ENCODE measurements around the gene PDLIM4.

The PDLIM4 gene

GRCh38 chr5:132218321-132218720 is 39.2 kb upstream of the PDLIM4 start:
- Histone ChIP-seq H3K36me3 (ENCODE audit: control insufficient read depth in 5 of 5, insufficient read depth in 5 of 5, low read length in 5 of 5) (peaks cover 5 to 26% (median 22%) of the 10 kb centered on the region in 5 donors), H3K9me3 (ENCODE audit: control insufficient read depth in 5 of 5, low read length in 5 of 5) (no peaks in the 10 kb centered on the region), H3K27me3 (ENCODE audit: control insufficient read depth in 5 of 5, insufficient read depth in 4 of 5, low read length in 5 of 5) (no peaks in the 10 kb centered on the region), H3K4me1 (ENCODE audit: control insufficient read depth in 5 of 5, insufficient read depth in 5 of 5, low read length in 5 of 5) (peaks cover 3 to 21% (median 15%) of the 10 kb centered on the region in 5 donors), H3K27ac (ENCODE audit: low read depth, low read length) (no peak overlapping the region), H3K9ac (ENCODE audit: low read length in 5 of 5) (no peak overlapping the region), H3K4me3 (ENCODE audit: low read depth in 1 of 5, low read length in 5 of 5) (no peak overlapping the region)

- Histone ChIP-seq H3K4me3 (ENCODE audit: low read depth in 1 of 5, low read length in 5 of 5) (no peak overlapping the region), H3K4me1 (ENCODE audit: control insufficient read depth in 5 of 5, insufficient read depth in 5 of 5, low read length in 5 of 5) (peaks cover 6 to 23% (median 17%) of the 10 kb centered on the region in 5 donors), H3K36me3 (ENCODE audit: control insufficient read depth in 5 of 5, insufficient read depth in 5 of 5, low read length in 5 of 5) (peaks cover 5 to 19% (median 14%) of the 10 kb centered on the region in 5 donors), H3K27me3 (ENCODE audit: control insufficient read depth in 5 of 5, insufficient read depth in 4 of 5, low read length in 5 of 5) (no peaks in the 10 kb centered on the region), H3K9ac (ENCODE audit: low read length in 5 of 5) (no peak overlapping the region), H3K9me3 (ENCODE audit: control insufficient read depth in 5 of 5, low read length in 5 of 5) (no peaks in the 10 kb centered on the region), H3K27ac (ENCODE audit: low read depth, low read length) (no peak overlapping the region)
Observed at GRCh38 chr5:132219289-132219970, 38.1 kb upstream of the PDLIM4 start.

DNA sequence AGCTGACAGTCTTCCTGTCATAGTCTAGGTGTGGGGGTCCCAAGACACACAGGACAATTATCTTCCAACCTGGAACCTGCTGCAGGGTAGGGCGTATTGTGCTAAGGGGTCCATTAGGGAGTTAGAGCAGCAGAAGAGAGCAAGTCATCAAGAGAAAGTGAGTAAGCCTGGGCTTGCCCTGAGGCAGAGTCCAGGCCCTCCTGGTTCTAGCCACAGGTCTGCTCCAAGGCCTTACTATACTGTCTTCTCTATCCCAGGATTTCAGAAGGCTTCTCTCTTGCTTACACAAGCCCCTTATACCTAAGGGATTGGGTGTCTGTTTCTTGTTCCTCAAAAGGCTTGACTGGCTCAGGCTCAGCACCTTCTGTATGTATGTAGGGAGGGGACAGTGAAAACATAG is 37.5 kb upstream of the PDLIM4 start:
- peaks cover 4 to 22% (median 18%) of the 10 kb centered on the region in 5 donors for H3K4me1 ChIP-seq (ENCODE audit: control insufficient read depth in 5 of 5, insufficient read depth in 5 of 5, low read length in 5 of 5)
- H3K9me3 ChIP-seq (ENCODE audit: control insufficient read depth in 5 of 5, low read length in 5 of 5): no peaks in the 10 kb centered on the region
- no peak overlapping the region for H3K27ac ChIP-seq (ENCODE audit: low read depth, low read length)
- H3K9ac ChIP-seq (ENCODE audit: low read length in 5 of 5): no peak overlapping the region
- H3K36me3 ChIP-seq (ENCODE audit: control insufficient read depth in 5 of 5, insufficient read depth in 5 of 5, low read length in 5 of 5): peaks cover 5 to 19% (median 14%) of the 10 kb centered on the region in 5 donors
- no peaks in the 10 kb centered on the region for H3K27me3 ChIP-seq (ENCODE audit: control insufficient read depth in 5 of 5, insufficient read depth in 4 of 5, low read length in 5 of 5)
- H3K4me3 ChIP-seq (ENCODE audit: low read depth in 1 of 5, low read length in 5 of 5): no peak overlapping the region

DNA sequence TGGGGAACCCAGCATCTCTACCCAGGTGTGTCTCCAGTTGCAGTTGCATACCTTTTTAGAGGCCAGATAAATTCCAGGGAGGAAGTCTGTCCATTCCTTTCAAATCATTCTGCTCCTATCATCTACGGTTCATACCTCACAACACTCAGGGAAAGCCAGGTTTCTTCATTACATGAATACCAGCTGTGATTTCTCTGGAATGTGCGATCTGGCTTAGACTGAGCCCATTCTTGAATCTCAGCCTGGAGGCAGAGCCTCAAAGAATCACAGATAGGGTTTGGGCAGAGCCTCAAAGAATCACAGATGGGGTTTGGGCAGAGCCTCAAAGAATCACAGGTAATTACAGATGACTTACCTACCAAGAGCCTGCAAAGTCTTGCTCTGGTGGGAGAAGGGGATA is 37.0 kb upstream of the PDLIM4 start:
- Histone ChIP-seq H3K36me3 (ENCODE audit: control insufficient read depth in 5 of 5, insufficient read depth in 5 of 5, low read length in 5 of 5) (peaks cover 5 to 19% (median 14%) of the 10 kb centered on the region in 5 donors), H3K4me1 (ENCODE audit: control insufficient read depth in 5 of 5, insufficient read depth in 5 of 5, low read length in 5 of 5) (peaks cover 5 to 22% (median 20%) of the 10 kb centered on the region in 5 donors), H3K4me3 (ENCODE audit: low read depth in 1 of 5, low read length in 5 of 5) (no peak overlapping the region), H3K27ac (ENCODE audit: low read depth, low read length) (no peak overlapping the region), H3K27me3 (ENCODE audit: control insufficient read depth in 5 of 5, insufficient read depth in 4 of 5, low read length in 5 of 5) (no peaks in the 10 kb centered on the region), H3K9me3 (ENCODE audit: control insufficient read depth in 5 of 5, low read length in 5 of 5) (no peaks in the 10 kb centered on the region), H3K9ac (ENCODE audit: low read length in 5 of 5) (no peak overlapping the region)

DNA sequence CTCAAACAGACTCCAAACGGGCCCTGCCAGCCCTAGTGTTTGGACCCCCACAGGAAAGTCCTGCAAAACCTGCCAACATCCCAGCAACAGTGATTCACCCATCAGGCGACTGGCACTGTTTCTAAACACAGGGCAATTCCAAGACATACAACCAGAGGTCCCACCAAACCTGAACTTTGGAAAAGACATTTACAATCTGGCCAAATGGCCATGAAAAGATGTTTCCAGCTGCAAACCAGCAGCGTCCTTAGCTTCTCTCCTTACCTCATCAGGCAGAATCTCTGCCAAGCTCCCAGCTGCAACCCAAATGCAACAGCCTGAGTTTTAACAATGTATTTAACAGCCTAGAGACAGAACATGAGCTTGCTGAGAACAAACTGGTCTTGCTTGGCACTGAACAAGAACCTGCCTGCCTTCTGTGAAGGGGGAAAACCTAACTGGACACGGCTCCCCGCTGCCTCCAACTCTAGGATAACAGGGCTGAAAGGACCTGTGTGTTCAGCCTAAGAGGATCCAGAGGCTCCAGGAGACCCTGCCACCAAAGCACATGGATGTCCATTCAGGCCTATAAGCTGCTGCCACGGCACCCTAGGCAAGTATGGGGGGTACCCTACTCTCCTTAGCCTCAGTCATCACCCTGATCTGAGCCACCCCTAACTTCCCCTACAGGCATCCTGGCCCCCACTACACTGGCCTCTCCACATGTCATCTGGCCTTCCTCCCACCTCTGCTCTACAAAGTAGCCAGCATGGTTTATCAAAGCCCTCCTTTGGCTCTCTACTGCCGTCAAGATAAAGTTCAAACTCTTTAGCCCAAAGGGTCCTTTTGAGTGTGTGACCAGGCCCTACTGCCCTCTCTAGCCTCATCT is 35.5 kb upstream of the PDLIM4 start:
- Histone ChIP-seq H3K27me3 (ENCODE audit: control insufficient read depth in 5 of 5, insufficient read depth in 4 of 5, low read length in 5 of 5) (no peaks in the 10 kb centered on the region), H3K9ac (ENCODE audit: low read length in 5 of 5) (no peak overlapping the region), H3K27ac (ENCODE audit: low read depth, low read length) (no peak overlapping the region), H3K4me1 (ENCODE audit: control insufficient read depth in 5 of 5, insufficient read depth in 5 of 5, low read length in 5 of 5) (peaks cover 9 to 35% (median 29%) of the 10 kb centered on the region in 5 donors), H3K4me3 (ENCODE audit: low read depth in 1 of 5, low read length in 5 of 5) (no peak overlapping the region), H3K36me3 (ENCODE audit: control insufficient read depth in 5 of 5, insufficient read depth in 5 of 5, low read length in 5 of 5) (peaks cover 5 to 17% (median 12%) of the 10 kb centered on the region in 5 donors), H3K9me3 (ENCODE audit: control insufficient read depth in 5 of 5, low read length in 5 of 5) (no peaks in the 10 kb centered on the region)

DNA sequence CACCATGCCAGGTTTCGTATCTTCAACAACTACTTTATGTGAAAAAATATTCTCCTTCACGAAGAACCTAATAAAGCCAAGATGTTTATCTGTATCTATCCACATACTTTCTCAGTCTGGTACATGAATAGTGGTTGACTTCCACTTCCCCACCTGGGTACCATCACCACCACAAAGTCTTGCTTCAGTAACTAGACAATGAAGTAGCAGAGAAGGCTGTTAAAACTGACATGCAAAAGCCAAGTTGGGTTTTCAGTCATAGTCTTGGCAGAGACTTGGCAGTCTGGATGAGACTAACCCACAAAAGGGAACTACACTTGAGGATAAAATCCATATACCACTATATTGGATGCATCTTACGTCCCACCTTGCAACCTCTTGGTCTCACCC is 34.9 kb upstream of the PDLIM4 start:
- H3K4me1 ChIP-seq (ENCODE audit: control insufficient read depth in 5 of 5, insufficient read depth in 5 of 5, low read length in 5 of 5): peaks cover 9 to 39% (median 31%) of the 10 kb centered on the region in 5 donors
- H3K27ac ChIP-seq (ENCODE audit: low read depth, low read length): no peak overlapping the region
- no peak overlapping the region for H3K9ac ChIP-seq (ENCODE audit: low read length in 5 of 5)
- H3K36me3 ChIP-seq (ENCODE audit: control insufficient read depth in 5 of 5, insufficient read depth in 5 of 5, low read length in 5 of 5): peaks cover 1 to 11% (median 6%) of the 10 kb centered on the region in 5 donors
- no peaks in the 10 kb centered on the region for H3K9me3 ChIP-seq (ENCODE audit: control insufficient read depth in 5 of 5, low read length in 5 of 5)
- H3K4me3 ChIP-seq (ENCODE audit: low read depth in 1 of 5, low read length in 5 of 5): no peak overlapping the region
- H3K27me3 ChIP-seq (ENCODE audit: control insufficient read depth in 5 of 5, insufficient read depth in 4 of 5, low read length in 5 of 5): no peaks in the 10 kb centered on the region

DNA sequence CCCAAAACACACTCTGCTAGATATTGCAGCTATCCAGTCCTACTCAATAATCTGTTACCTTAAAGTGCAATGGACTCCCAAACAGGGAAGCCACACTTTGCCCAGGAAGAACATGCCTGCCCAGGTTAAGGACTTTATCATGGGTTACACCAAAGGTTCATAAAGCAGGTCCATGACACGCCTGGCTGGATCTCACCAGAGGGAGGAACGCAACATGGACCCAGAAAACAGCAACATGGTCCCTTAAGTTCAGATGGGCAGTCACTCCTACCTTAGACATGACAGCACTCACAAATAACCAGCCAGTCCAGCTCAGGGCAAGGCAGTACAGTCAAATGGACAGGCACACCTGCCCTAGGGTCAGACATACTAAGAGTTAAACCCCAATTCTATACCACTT is 33.6 kb upstream of the PDLIM4 start:
- Histone ChIP-seq H3K36me3 (ENCODE audit: control insufficient read depth in 5 of 5, insufficient read depth in 5 of 5, low read length in 5 of 5) (peaks cover 0 to under 1% (median 0%) of the 10 kb centered on the region in 5 donors), H3K4me1 (ENCODE audit: control insufficient read depth in 5 of 5, insufficient read depth in 5 of 5, low read length in 5 of 5) (peaks cover 13 to 48% (median 35%) of the 10 kb centered on the region in 5 donors), H3K9ac (ENCODE audit: low read length in 5 of 5) (no peak overlapping the region), H3K27ac (ENCODE audit: low read depth, low read length) (no peak overlapping the region), H3K27me3 (ENCODE audit: control insufficient read depth in 5 of 5, insufficient read depth in 4 of 5, low read length in 5 of 5) (peaks cover 0 to 3% (median 0%) of the 10 kb centered on the region in 5 donors), H3K9me3 (ENCODE audit: control insufficient read depth in 5 of 5, low read length in 5 of 5) (peaks cover 0 to 2% (median 0%) of the 10 kb centered on the region in 5 donors), H3K4me3 (ENCODE audit: low read depth in 1 of 5, low read length in 5 of 5) (no peak overlapping the region)

GRCh38 chr5:132224716-132225115 is 32.8 kb upstream of the PDLIM4 start:
- peak overlapping the region; percentile 46 for H3K27ac ChIP-seq (ENCODE audit: low read depth, low read length)

GRCh38 chr5:132225165-132226032 is 32.1 kb upstream of the PDLIM4 start:
- Histone ChIP-seq H3K27me3 (ENCODE audit: control insufficient read depth in 5 of 5, insufficient read depth in 4 of 5, low read length in 5 of 5) (peaks cover 0 to 3% (median 0%) of the 10 kb centered on the region in 5 donors), H3K4me3 (ENCODE audit: low read depth in 1 of 5, low read length in 5 of 5) (no peak overlapping the region), H3K9me3 (ENCODE audit: control insufficient read depth in 5 of 5, low read length in 5 of 5) (peaks cover 0 to 2% (median 0%) of the 10 kb centered on the region in 5 donors), H3K4me1 (ENCODE audit: control insufficient read depth in 5 of 5, insufficient read depth in 5 of 5, low read length in 5 of 5) (peaks cover 15 to 50% (median 35%) of the 10 kb centered on the region in 5 donors), H3K27ac (ENCODE audit: low read depth, low read length) (peak overlapping the region; percentile 46), H3K9ac (ENCODE audit: low read length in 5 of 5) (no peak overlapping the region), H3K36me3 (ENCODE audit: control insufficient read depth in 5 of 5, insufficient read depth in 5 of 5, low read length in 5 of 5) (no peaks in the 10 kb centered on the region)

More at GRCh38 chr5:132224716-132225115, 32.8 kb upstream of the PDLIM4 start:
- H3K9me3 ChIP-seq (ENCODE audit: control insufficient read depth in 5 of 5, low read length in 5 of 5): peaks cover 0 to 2% (median 0%) of the 10 kb centered on the region in 5 donors
- no peak overlapping the region for H3K9ac ChIP-seq (ENCODE audit: low read length in 5 of 5)
- no peaks in the 10 kb centered on the region for H3K36me3 ChIP-seq (ENCODE audit: control insufficient read depth in 5 of 5, insufficient read depth in 5 of 5, low read length in 5 of 5)
- no peak overlapping the region for H3K4me3 ChIP-seq (ENCODE audit: low read depth in 1 of 5, low read length in 5 of 5)
- H3K4me1 ChIP-seq (ENCODE audit: control insufficient read depth in 5 of 5, insufficient read depth in 5 of 5, low read length in 5 of 5): peaks cover 15 to 50% (median 35%) of the 10 kb centered on the region in 5 donors
- H3K27me3 ChIP-seq (ENCODE audit: control insufficient read depth in 5 of 5, insufficient read depth in 4 of 5, low read length in 5 of 5): peaks cover 0 to 3% (median 0%) of the 10 kb centered on the region in 5 donors
